H1 (cell line): ENCODE data around the gene HACD3. TPM values are rescaled to one million over a fixed set of nuclear protein-coding genes. Genes with fewer than 3 reads are reported as not detected.

Experiments
- ASH2L ChIP-seq: fragments of 200-600, 300-600 bp; sonication (generic); IDR thresholded peaks from one replicate; pipeline ENCODE4 v1.7.1; 2017; ENCODE audit warnings: low read length
- ATF3 ChIP-seq: IDR thresholded peaks from 2 replicates; pipeline ENCODE4 v1.6.1; 2011; ENCODE audit warnings: low read depth, mild to moderate bottlenecking, low read length; ENCODE audit not compliant: insufficient read depth
- CBX5 ChIP-seq: fragments of 300-800, 300-1000 bp; sonication (generic); IDR thresholded peaks from 2 replicates; pipeline ENCODE4 v1.7.1; 2016; ENCODE audit warnings: antibody characterized with exemption, low read length, low read depth
- CHD1 ChIP-seq: IDR thresholded peaks from 2 replicates; pipeline ENCODE4 v1.6.1; 2012; ENCODE audit warnings: low read depth, low read length, improper control_type of control experiment
- E2F6 ChIP-seq: IDR thresholded peaks from 2 replicates; pipeline ENCODE4 v1.6.1; 2012; ENCODE audit warnings: inconsistent platforms
- EGR1 ChIP-seq: IDR thresholded peaks from 2 replicates; pipeline ENCODE4 v1.6.1; 2011; ENCODE audit warnings: low read depth, low read length, borderline replicate concordance
- EP300 ChIP-seq, 2 experiments: IDR thresholded peaks; 1 replicate in 1 of 2; 2 replicates in 1 of 2; pipeline ENCODE4 v1.6.1; 2011 to 2012; ENCODE audit warnings: low read depth in 2 of 2, low read length in 2 of 2, mild to moderate bottlenecking in 2 of 2, borderline replicate concordance in 1 of 2, inconsistent platforms in 1 of 2, moderate library complexity in 1 of 2
- FOSL1 ChIP-seq: IDR thresholded peaks from 2 replicates; pipeline ENCODE4 v1.6.1; 2011; ENCODE audit warnings: mild to moderate bottlenecking, low read depth, low read length, moderate library complexity; ENCODE audit not compliant: insufficient read depth
- GABPA ChIP-seq: IDR thresholded peaks from 2 replicates; pipeline ENCODE4 v1.6.1; 2011; ENCODE audit warnings: mild to moderate bottlenecking, low read length, moderate library complexity, borderline replicate concordance; ENCODE audit not compliant: insufficient read depth
- GTF2F1 ChIP-seq: IDR thresholded peaks from 2 replicates; pipeline ENCODE4 v1.6.1; 2012; ENCODE audit warnings: low read depth, low read length, improper control_type of control experiment, borderline replicate concordance
- KDM1A ChIP-seq: fragments of 200-600, 300-600 bp; sonication (generic); IDR thresholded peaks from 2 replicates; pipeline ENCODE4 v1.7.1; 2016; ENCODE audit warnings: mild to moderate bottlenecking, low read length, borderline replicate concordance
- NANOG ChIP-seq: IDR thresholded peaks from 2 replicates; pipeline ENCODE4 v1.6.1; 2011; ENCODE audit warnings: low read length, low read depth, mild to moderate bottlenecking, inconsistent platforms; ENCODE audit not compliant: insufficient read depth, poor library complexity, severe bottlenecking
- NRF1 ChIP-seq: IDR thresholded peaks from 2 replicates; pipeline ENCODE4 v1.6.1; 2011; ENCODE audit warnings: mild to moderate bottlenecking, low read depth, low read length, improper control_type of control experiment
- PHF8 ChIP-seq: fragments of 200-600 bp; sonication (generic); conservative IDR thresholded peaks from 2 replicates; pipeline ENCODE4 v1.7.1; 2012; ENCODE audit warnings: low read depth, mild to moderate bottlenecking, inconsistent platforms, low read length, moderate library complexity
- POLR2A ChIP-seq, 2 experiments: IDR thresholded peaks; 1 replicate in 1 of 2; 2 replicates in 1 of 2; pipeline ENCODE4 v1.6.1; 2011; ENCODE audit warnings: low read depth in 2 of 2, low read length in 2 of 2, mild to moderate bottlenecking in 2 of 2; ENCODE audit errors: control extremely low read depth in 1 of 2
- RNF2 ChIP-seq: fragments of 200-900, 300-1000 bp; sonication (generic); IDR thresholded peaks from 2 replicates; pipeline ENCODE4 v1.7.1; 2016; ENCODE audit warnings: borderline replicate concordance, low read depth, mild to moderate bottlenecking, antibody characterized with exemption, low read length; ENCODE audit not compliant: poor library complexity, severe bottlenecking; ENCODE audit errors: missing control alignments
- SIX5 ChIP-seq: IDR thresholded peaks from 2 replicates; pipeline ENCODE4 v1.6.1; 2011; ENCODE audit warnings: mild to moderate bottlenecking, low read depth, low read length
- SP2 ChIP-seq: IDR thresholded peaks from 2 replicates; pipeline ENCODE4 v1.6.1; 2012; ENCODE audit warnings: mild to moderate bottlenecking, low read length, inconsistent platforms
- SUZ12 ChIP-seq: fragments of 200-600 bp; sonication (generic); IDR thresholded peaks from 2 replicates; pipeline ENCODE4 v1.6.1; 2012; ENCODE audit warnings: mild to moderate bottlenecking, inconsistent platforms, low read length, moderate library complexity, mixed read lengths
- TAF7 ChIP-seq: optimal IDR thresholded peaks from 2 replicates; pipeline ENCODE3; 2011; ENCODE audit warnings: low read depth, mild to moderate bottlenecking, inconsistent platforms, low read length, moderate library complexity, borderline replicate concordance
- polyA plus RNA-seq, 7 experiments: library from polyadenylated mRNA; depleted of rRNA in 3 of 7; stranded (reverse) in 5 of 7; unstranded in 2 of 7; fragments of >200 nt in 5 of 7; fragments of 200-250 nt in 2 of 7; gene quantifications; 1 replicate in 5 of 7; 2 replicates in 1 of 7; 4 replicates in 1 of 7; pipeline versions ENCODE4 v1.2.1 to v1.2.3, GENCODE V29; 2011 to 2013; ENCODE audit warnings: missing spikeins in 2 of 7, mixed read lengths in 2 of 7
- total RNA-seq: library from RNA; stranded (reverse); fragmentation: NEBNext Ultra II Directional; extraction: Animal tissue kit (Norgen Biotek cat#: 25700); gene quantifications from 2 replicates; pipeline ENCODE4 v1.2.1, GENCODE V29; 2021
- TF ChIP-seq, protein P1 (sequence below): IDR thresholded peaks from 2 replicates; pipeline ENCODE4 v1.6.1; 2011; ENCODE audit warnings: low read length, improper control_type of control experiment

The HACD3 gene
- total and polyA plus RNA-seq, 2 of the 8 experiments (the other 6 are each of a cell fraction or from before 2014, with no cell fraction given) = 78.8 to 120 TPM

- TF ChIP-seq CBX5 (no peak), E2F6 (peak; percentile 92), NRF1 (peak; percentile 80), ASH2L (peak; percentile 88), FOSL1 (no peak), NANOG (no peak), PHF8 (peak; percentile 93), TAF7 (no peak), POLR2A (IDR thresholded peaks at IDR 0.05; ENCODE audit: control extremely low read depth in 1 of 2, low read depth in 2 of 2, low read length in 2 of 2) (peak; percentile 64 to 79), RNF2 (no peak), GABPA (no peak), EP300 (IDR thresholded peaks at IDR 0.05; ENCODE audit: borderline replicate concordance in 1 of 2, low read depth in 2 of 2, low read length in 2 of 2) (no peak), EGR1 (peak; percentile 75; the same call in 1 of the 2 replicates), SP2 (no peak), SIX5 (no peak), CHD1 (no peak), SUZ12 (no peak), GTF2F1 (no peak), ATF3 (no peak), KDM1A (0 out of 2 replicates have a peak, but pooled peaks have one; percentile 5)
- TF ChIP-seq, protein P1, sequence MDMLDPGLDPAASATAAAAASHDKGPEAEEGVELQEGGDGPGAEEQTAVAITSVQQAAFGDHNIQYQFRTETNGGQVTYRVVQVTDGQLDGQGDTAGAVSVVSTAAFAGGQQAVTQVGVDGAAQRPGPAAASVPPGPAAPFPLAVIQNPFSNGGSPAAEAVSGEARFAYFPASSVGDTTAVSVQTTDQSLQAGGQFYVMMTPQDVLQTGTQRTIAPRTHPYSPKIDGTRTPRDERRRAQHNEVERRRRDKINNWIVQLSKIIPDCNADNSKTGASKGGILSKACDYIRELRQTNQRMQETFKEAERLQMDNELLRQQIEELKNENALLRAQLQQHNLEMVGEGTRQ = no peak
These were observed at the start of gene HACD3 (continued) for GRCh38 chr15:65530318-65531111.
